Measurements from ENCODE around the gene GRK2.

GRCh38 chr11:67268962-67269268 is 2.6 kb downstream of the GRK2 start:
- TF ChIP-seq, protein P1, sequence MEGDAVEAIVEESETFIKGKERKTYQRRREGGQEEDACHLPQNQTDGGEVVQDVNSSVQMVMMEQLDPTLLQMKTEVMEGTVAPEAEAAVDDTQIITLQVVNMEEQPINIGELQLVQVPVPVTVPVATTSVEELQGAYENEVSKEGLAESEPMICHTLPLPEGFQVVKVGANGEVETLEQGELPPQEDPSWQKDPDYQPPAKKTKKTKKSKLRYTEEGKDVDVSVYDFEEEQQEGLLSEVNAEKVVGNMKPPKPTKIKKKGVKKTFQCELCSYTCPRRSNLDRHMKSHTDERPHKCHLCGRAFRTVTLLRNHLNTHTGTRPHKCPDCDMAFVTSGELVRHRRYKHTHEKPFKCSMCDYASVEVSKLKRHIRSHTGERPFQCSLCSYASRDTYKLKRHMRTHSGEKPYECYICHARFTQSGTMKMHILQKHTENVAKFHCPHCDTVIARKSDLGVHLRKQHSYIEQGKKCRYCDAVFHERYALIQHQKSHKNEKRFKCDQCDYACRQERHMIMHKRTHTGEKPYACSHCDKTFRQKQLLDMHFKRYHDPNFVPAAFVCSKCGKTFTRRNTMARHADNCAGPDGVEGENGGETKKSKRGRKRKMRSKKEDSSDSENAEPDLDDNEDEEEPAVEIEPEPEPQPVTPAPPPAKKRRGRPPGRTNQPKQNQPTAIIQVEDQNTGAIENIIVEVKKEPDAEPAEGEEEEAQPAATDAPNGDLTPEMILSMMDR (IDR thresholded peaks at IDR 0.05) = no peak
- TF ChIP-seq POLR2A (IDR thresholded peaks at IDR 0.05) = no peak

All from body of pancreas (tissue), 4 donors.